Caco-2 (cell line): Measurements from ENCODE around the gene CD9. TPM values are rescaled to one million over a fixed set of nuclear protein-coding genes. Genes with fewer than 3 reads are reported as not detected.

Experiments used
- BruUV-seq: library from RNA; stranded (reverse); fragments of 400-500 nt; replicated peaks from 2 replicates; lab custom pipeline; 2021; lab: Mats Ljungman, UMichigan
- CTCF ChIA-PET: fragments of 300-600 bp; sonication (Branson Sonifier 250); formaldehyde crosslinking; loops from one replicate; lab custom pipeline; 2022; ENCODE audit warnings: antibody characterized with exemption; lab: Charles Lee
- POLR2A ChIA-PET: fragments of 300-600 bp; sonication (Branson Sonifier 250); formaldehyde crosslinking; loops from one replicate; lab custom pipeline; 2022; ENCODE audit warnings: antibody characterized with exemption; lab: Charles Lee
- DNase-seq, 2 experiments: peaks; one replicate each; pipeline versions ENCODE4 v3.0.0 to v3.0.0-alpha.2; 2020 to 2022
- H3K27me3 ChIP-seq: replicated peaks from 2 replicates; pipeline ENCODE4 v1.6.0; 2011; ENCODE audit warnings: low read length; ENCODE audit not compliant: control insufficient read depth, insufficient read depth
- H3K36me3 ChIP-seq: 2 replicates; pipeline ENCODE4 v1.5.1; 2011; ENCODE audit warnings: low read length; ENCODE audit not compliant: control insufficient read depth, insufficient read depth
- H3K4me1 ChIP-seq: fragments of 250-450 bp; sonication (Bioruptor Pico); 2 replicates; pipeline ENCODE4 v1.5.1; 2020; ENCODE audit warnings: mild to moderate bottlenecking
- H3K4me3 ChIP-seq: 2 replicates; pipeline ENCODE4 v1.5.1; 2011; ENCODE audit warnings: low read depth, mild to moderate bottlenecking, control low read depth, low read length
- H3K9me3 ChIP-seq: fragments of 250-450 bp; sonication (Bioruptor Pico); 2 replicates; pipeline ENCODE4 v1.5.1; 2020; ENCODE audit warnings: mild to moderate bottlenecking, moderate library complexity
- H3K27ac Mint-ChIP-seq: one replicate; pipeline ENCODE4 v1.8.0; 2022; ENCODE audit warnings: mixed read lengths; ENCODE audit not compliant: unreplicated experiment
- H3K27me3 Mint-ChIP-seq: one replicate; pipeline ENCODE4 v1.8.0; 2022; ENCODE audit warnings: mixed read lengths; ENCODE audit not compliant: insufficient read depth, unreplicated experiment
- H3K36me3 Mint-ChIP-seq: one replicate; pipeline ENCODE4 v1.8.0; 2022; ENCODE audit warnings: mild to moderate bottlenecking, mixed read lengths; ENCODE audit not compliant: insufficient read depth, unreplicated experiment
- H3K4me1 Mint-ChIP-seq: one replicate; pipeline ENCODE4 v1.8.0; 2022; ENCODE audit warnings: low read depth, mixed read lengths; ENCODE audit not compliant: unreplicated experiment
- H3K4me3 Mint-ChIP-seq: one replicate; pipeline ENCODE4 v1.8.0; 2022; ENCODE audit warnings: mild to moderate bottlenecking, moderate library complexity, mixed read lengths; ENCODE audit not compliant: unreplicated experiment
- H3K9me3 Mint-ChIP-seq: one replicate; pipeline ENCODE4 v1.8.0; 2022; ENCODE audit warnings: mixed read lengths; ENCODE audit not compliant: unreplicated experiment
- CTCF ChIP-seq, 2 experiments: fragments of 200-600 bp in 1 of 2; IDR thresholded peaks; 1 replicate in 1 of 2; 2 replicates in 1 of 2; pipeline versions ENCODE4 v1.5.1 to v1.8.0; 2011 to 2022; ENCODE audit warnings: antibody characterized with exemption in 1 of 2, control low read depth in 1 of 2, inconsistent platforms in 1 of 2, low read depth in 1 of 2, low read length in 1 of 2, mild to moderate bottlenecking in 1 of 2, moderate library complexity in 1 of 2; ENCODE audit not compliant: insufficient read depth in 1 of 2, severe bottlenecking in 1 of 2, unreplicated experiment in 1 of 2
- intact Hi-C: fragments of 100-400 bp; cut with micrococcal nuclease; formaldehyde crosslinking; loops from one replicate; pipeline ENCODE4 v1.10.0; 2022; ENCODE audit not compliant: unreplicated experiment
- total RNA-seq: library from RNA; stranded (reverse); gene quantifications from 2 replicates; pipeline ENCODE4 v1.2.3, GENCODE V29; 2022

Gene CD9
- total RNA-seq, 1 experiment from 2014 or later, result 170 TPM

- peaks cover 23% of the 10 kb centered on the region for H3K36me3 Mint-ChIP-seq
- Histone ChIP-seq H3K27me3 (no peaks in the 10 kb centered on the region), H3K4me3 (no peak overlapping the region), H3K36me3 (no peaks in the 10 kb centered on the region; the same call in 1 of the 2 replicates), H3K4me1 (peaks cover 56% of the 10 kb centered on the region), H3K9me3 (no peaks in the 10 kb centered on the region)
- H3K4me3 Mint-ChIP-seq, result no peak overlapping the region
- no peaks in the 10 kb centered on the region for H3K27me3 Mint-ChIP-seq
- H3K9me3 Mint-ChIP-seq, result no peaks in the 10 kb centered on the region
- CTCF ChIA-PET, result interaction anchor here (0.8 kb wide), 1 partner anchor 11 kb away, joined by 3 read pairs; no protein-coding TSS in a partner anchor
- TF ChIP-seq CTCF (IDR thresholded peaks at IDR 0.05; ENCODE audit: insufficient read depth in 1 of 2, low read depth in 1 of 2, low read length in 1 of 2, severe bottlenecking in 1 of 2, unreplicated experiment in 1 of 2), result no peak
- no TSS peak for BruUV-seq
- peaks cover 58% of the 10 kb centered on the region for H3K4me1 Mint-ChIP-seq
- POLR2A ChIA-PET, result interaction anchor here (0.5 kb wide), 1 partner anchor 8 kb away, joined by 3 read pairs; no protein-coding TSS in a partner anchor
- H3K27ac Mint-ChIP-seq, result no peak overlapping the region
- intact Hi-C loops, result no loop called here
- DNase-seq, result no peak
Observed at GRCh38 chr12:6218347-6218925, 18.2 kb downstream of the CD9 start.

GRCh38 chr12:6219980-6220379 lies 19.8 kb downstream of the CD9 start:
- Mint-ChIP-seq H3K27me3 (no peaks in the 10 kb centered on the region), H3K36me3 (peaks cover 20% of the 10 kb centered on the region), H3K4me3 (no peak overlapping the region), H3K4me1 (peaks cover 55% of the 10 kb centered on the region), H3K9me3 (no peaks in the 10 kb centered on the region), H3K27ac (peak overlapping the region; percentile 49)
- ChIA-PET CTCF (no interaction called here), POLR2A (interaction anchor here (0.6 kb wide), 1 partner anchor 166 kb away, joined by 3 read pairs; no protein-coding TSS in a partner anchor)
- Histone ChIP-seq H3K4me1 (peaks cover 59% of the 10 kb centered on the region), H3K36me3 (peaks cover 2% of the 10 kb centered on the region), H3K9me3 (no peaks in the 10 kb centered on the region), H3K27me3 (no peaks in the 10 kb centered on the region), H3K4me3 (no peak overlapping the region)
- intact Hi-C loops, result loop anchor here (1.0 kb wide), 1 partner anchor 9 kb away; no protein-coding TSS in a partner anchor
- DNase-seq, result no peak
- TF ChIP-seq CTCF (IDR thresholded peaks at IDR 0.05; ENCODE audit: insufficient read depth in 1 of 2, low read depth in 1 of 2, low read length in 1 of 2, severe bottlenecking in 1 of 2, unreplicated experiment in 1 of 2), result no peak
- BruUV-seq, result no TSS peak

GRCh38 chr12:6221146-6221545 lies 20.9 kb downstream of the CD9 start:
- ChIA-PET POLR2A (no interaction called here), CTCF (interaction anchor here (1.5 to 2.6 kb wide), 2 partner anchors 22 to 57 kb away, joined by 4 to 11 read pairs; no protein-coding TSS in a partner anchor)
- H3K4me3 ChIP-seq, result no peak overlapping the region
- Mint-ChIP-seq H3K36me3 (peaks cover 28% of the 10 kb centered on the region), H3K27me3 (no peaks in the 10 kb centered on the region), H3K4me1 (peaks cover 51% of the 10 kb centered on the region), H3K27ac (no peak overlapping the region), H3K9me3 (no peaks in the 10 kb centered on the region), H3K4me3 (no peak overlapping the region)
- H3K4me1 ChIP-seq, result peaks cover 62% of the 10 kb centered on the region
- no TSS peak for BruUV-seq
- H3K27me3 ChIP-seq, result no peaks in the 10 kb centered on the region
- peaks cover 2% of the 10 kb centered on the region for H3K36me3 ChIP-seq
- no peak for DNase-seq
- no peaks in the 10 kb centered on the region for H3K9me3 ChIP-seq
- no peak for TF ChIP-seq CTCF (IDR thresholded peaks at IDR 0.05; ENCODE audit: insufficient read depth in 1 of 2, low read depth in 1 of 2, low read length in 1 of 2, severe bottlenecking in 1 of 2, unreplicated experiment in 1 of 2)
- intact Hi-C loops, result no loop called here
